ENCODE results near the gene DESI2. TPM values are rescaled to one million over a fixed set of nuclear protein-coding genes. Genes with fewer than 3 reads are reported as not detected.

The DESI2 gene
- total RNA-seq, 1 experiment from 2014 or later: 53.9 TPM

GRCh38 chr1:244645414-244645813, 7.5 kb upstream of the DESI2 start:
- in situ Hi-C loops (cut with HindIII; ENCODE audit: low pct_unique_long_range_greater_than_20kb, low sequenced_read_pairs) (no loop called here), intact Hi-C loops (cut with micrococcal nuclease; ENCODE audit: unreplicated experiment) (no loop called here)

GRCh38 chr1:244645890-244646289, 7.0 kb upstream of the DESI2 start:
- in situ Hi-C loops (cut with HindIII; ENCODE audit: low pct_unique_long_range_greater_than_20kb, low sequenced_read_pairs): no loop called here
- no peaks in the 10 kb centered on the region for H3K36me3 ChIP-seq (ENCODE audit: control insufficient read depth, insufficient read depth, low read length)
- no peak for TF ChIP-seq CTCF (IDR thresholded peaks at IDR 0.05)
- no peak for TF ChIP-seq POLR2AphosphoS5 (IDR thresholded peaks at IDR 0.05; ENCODE audit: low read depth, low read length)
- no peak for TF ChIP-seq REST (IDR thresholded peaks at IDR 0.05; ENCODE audit: insufficient read depth in 1 of 2, low read depth in 2 of 2, low read length in 1 of 2)
- no peaks in the 10 kb centered on the region for H3K9me3 ChIP-seq (ENCODE audit: control insufficient read depth, insufficient read depth, low read depth, low read length)
- no peak overlapping the region for H3K27ac ChIP-seq (ENCODE audit: low read length)
- no peak for ATAC-seq
- no peak overlapping the region for H3K4me3 ChIP-seq (ENCODE audit: low read depth in 2 of 2, low read length in 2 of 2)
- ChIA-PET CTCF (no interaction called here), POLR2A (no interaction called here)
- no TSS peak for BruUV-seq (replicated peaks)
- intact Hi-C loops (cut with micrococcal nuclease; ENCODE audit: unreplicated experiment): no loop called here
- H3K27me3 ChIP-seq (ENCODE audit: control insufficient read depth, insufficient read depth, low read length): peaks cover 4% of the 10 kb centered on the region; the same call in 1 of the 2 replicates
- no peak for DNase-seq (ENCODE audit: low read depth, low spot score)
- H3K4me1 ChIP-seq (ENCODE audit: control insufficient read depth, insufficient read depth, low read length): no peaks in the 10 kb centered on the region

More at GRCh38 chr1:244645414-244645813, 7.5 kb upstream of the DESI2 start:
- Histone ChIP-seq H3K36me3 (ENCODE audit: control insufficient read depth, insufficient read depth, low read length) (no peaks in the 10 kb centered on the region), H3K9me3 (ENCODE audit: control insufficient read depth, insufficient read depth, low read depth, low read length) (no peaks in the 10 kb centered on the region), H3K27me3 (ENCODE audit: control insufficient read depth, insufficient read depth, low read length) (peaks cover 4% of the 10 kb centered on the region; the same call in 1 of the 2 replicates), H3K4me3 (ENCODE audit: low read depth in 2 of 2, low read length in 2 of 2) (no peak overlapping the region), H3K27ac (ENCODE audit: low read length) (no peak overlapping the region), H3K4me1 (ENCODE audit: control insufficient read depth, insufficient read depth, low read length) (no peaks in the 10 kb centered on the region)
- no peak for TF ChIP-seq SIN3A (IDR thresholded peaks at IDR 0.05; ENCODE audit: borderline replicate concordance, insufficient read depth, low read depth, low read length)
- no peak for TF ChIP-seq CTCF (IDR thresholded peaks at IDR 0.05)
- TF ChIP-seq REST (IDR thresholded peaks at IDR 0.05; ENCODE audit: insufficient read depth in 1 of 2, low read depth in 2 of 2, low read length in 1 of 2): no peak
- no peak for TF ChIP-seq POLR2AphosphoS5 (IDR thresholded peaks at IDR 0.05; ENCODE audit: low read depth, low read length)
- no peak for TF ChIP-seq TCF7L2 (IDR thresholded peaks at IDR 0.05; ENCODE audit: low read depth, low read length)
- no TSS peak for BruUV-seq (replicated peaks)
- DNase-seq (ENCODE audit: low read depth, low spot score) (no peak), ATAC-seq (no peak)
- POLR2A ChIA-PET: no interaction called here
- CTCF ChIA-PET: no interaction called here

All from Panc1 (cell line).